ENCODE measurements around the gene ICA1. TPM values are rescaled to one million over a fixed set of nuclear protein-coding genes. Genes with fewer than 3 reads are reported as not detected.

Gene ICA1
- total RNA-seq, 1 experiment from 2014 or later, result 31.5 TPM

DNA sequence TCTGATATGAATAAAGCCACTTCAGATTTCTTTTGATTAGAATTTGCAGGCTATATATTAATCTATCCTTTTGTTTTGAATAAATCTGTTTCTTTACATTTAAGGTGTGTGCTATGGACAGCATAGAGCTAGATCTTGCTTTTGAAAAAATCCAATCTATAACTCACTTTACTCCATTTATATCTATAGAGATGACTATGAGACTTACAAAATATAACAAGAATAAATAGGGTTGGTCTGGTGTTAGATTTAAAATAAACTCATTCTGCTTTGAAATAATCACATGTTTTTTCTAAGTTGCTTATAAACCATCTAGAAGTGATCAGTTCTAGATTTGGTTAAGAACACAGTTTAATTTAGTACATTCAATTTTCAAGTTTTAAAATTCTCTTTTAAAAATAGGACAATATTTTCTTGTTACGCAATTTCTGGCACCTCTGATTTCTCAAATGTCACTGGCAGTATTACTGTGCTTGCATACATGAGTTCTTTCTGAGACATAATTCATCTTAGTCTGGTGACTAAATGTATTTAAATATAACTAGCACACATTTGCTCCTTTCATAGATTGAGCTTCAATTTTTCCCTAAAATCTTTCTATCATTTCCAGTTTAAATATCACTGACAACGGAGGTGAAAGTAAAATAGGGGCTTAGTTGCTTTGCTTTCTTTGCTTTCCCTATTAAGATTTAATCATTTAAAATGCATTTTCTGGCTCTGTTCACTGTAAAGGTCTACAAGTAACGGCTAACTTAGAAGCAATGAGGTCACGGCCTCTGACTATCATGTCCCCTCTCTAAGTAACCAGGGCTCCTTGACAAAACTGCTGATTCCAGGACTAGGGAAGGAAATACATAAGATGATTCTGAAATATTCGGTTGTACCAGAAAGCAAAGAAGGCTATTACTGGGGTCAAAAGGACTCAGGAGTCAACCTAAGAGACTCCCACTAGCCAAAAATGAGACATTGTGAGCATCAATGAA, 89.3 kb downstream of the ICA1 start:
- ChIA-PET POLR2A (interaction anchor here (0.5 kb wide), 1 partner anchor 200 kb away, joined by 3 read pairs; no protein-coding TSS in a partner anchor), CTCF (interaction anchor here (1.3 kb wide), 1 partner anchor 14 kb away, joined by 5 read pairs; no protein-coding TSS in a partner anchor)
- Mint-ChIP-seq H3K9me3 (ENCODE audit: unreplicated experiment) (no peaks in the 10 kb centered on the region), H3K27me3 (ENCODE audit: insufficient read depth, unreplicated experiment) (no peaks in the 10 kb centered on the region), H3K36me3 (ENCODE audit: insufficient read depth, unreplicated experiment) (peaks cover 4% of the 10 kb centered on the region), H3K27ac (ENCODE audit: low read depth, unreplicated experiment) (no peak overlapping the region), H3K4me3 (ENCODE audit: unreplicated experiment) (no peak overlapping the region), H3K4me1 (ENCODE audit: insufficient read depth, unreplicated experiment) (no peaks in the 10 kb centered on the region)
- TF ChIP-seq, protein P1, sequence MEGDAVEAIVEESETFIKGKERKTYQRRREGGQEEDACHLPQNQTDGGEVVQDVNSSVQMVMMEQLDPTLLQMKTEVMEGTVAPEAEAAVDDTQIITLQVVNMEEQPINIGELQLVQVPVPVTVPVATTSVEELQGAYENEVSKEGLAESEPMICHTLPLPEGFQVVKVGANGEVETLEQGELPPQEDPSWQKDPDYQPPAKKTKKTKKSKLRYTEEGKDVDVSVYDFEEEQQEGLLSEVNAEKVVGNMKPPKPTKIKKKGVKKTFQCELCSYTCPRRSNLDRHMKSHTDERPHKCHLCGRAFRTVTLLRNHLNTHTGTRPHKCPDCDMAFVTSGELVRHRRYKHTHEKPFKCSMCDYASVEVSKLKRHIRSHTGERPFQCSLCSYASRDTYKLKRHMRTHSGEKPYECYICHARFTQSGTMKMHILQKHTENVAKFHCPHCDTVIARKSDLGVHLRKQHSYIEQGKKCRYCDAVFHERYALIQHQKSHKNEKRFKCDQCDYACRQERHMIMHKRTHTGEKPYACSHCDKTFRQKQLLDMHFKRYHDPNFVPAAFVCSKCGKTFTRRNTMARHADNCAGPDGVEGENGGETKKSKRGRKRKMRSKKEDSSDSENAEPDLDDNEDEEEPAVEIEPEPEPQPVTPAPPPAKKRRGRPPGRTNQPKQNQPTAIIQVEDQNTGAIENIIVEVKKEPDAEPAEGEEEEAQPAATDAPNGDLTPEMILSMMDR (IDR thresholded peaks at IDR 0.05; ENCODE audit: unreplicated experiment), result no peak
- no peak for DNase-seq (ENCODE audit: unreplicated experiment)
- no TSS peak for BruUV-seq (replicated peaks)
- intact Hi-C loops (cut with micrococcal nuclease), result no loop called here

DNA sequence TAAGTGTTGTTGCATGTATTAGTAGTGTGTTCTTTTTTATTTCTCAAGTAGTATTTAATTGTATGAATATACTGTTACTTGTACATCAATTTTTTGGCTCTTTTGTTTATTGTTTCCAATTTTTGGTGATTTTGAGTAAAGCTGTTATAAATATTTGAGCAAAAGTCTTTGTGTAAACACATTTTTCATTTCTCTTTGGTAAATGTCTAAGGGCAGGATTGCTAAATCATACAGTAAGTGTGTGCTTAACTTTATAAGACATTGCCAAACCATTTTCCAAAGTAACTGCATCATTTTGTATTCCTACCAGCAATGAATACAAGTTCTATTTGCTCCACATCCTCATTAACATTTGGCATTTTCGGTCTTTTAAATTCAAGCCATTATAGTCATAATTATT, 92.8 kb downstream of the ICA1 start:
- Mint-ChIP-seq H3K4me1 (ENCODE audit: insufficient read depth, unreplicated experiment) (no peaks in the 10 kb centered on the region), H3K27me3 (ENCODE audit: insufficient read depth, unreplicated experiment) (no peaks in the 10 kb centered on the region), H3K9me3 (ENCODE audit: unreplicated experiment) (no peaks in the 10 kb centered on the region), H3K4me3 (ENCODE audit: unreplicated experiment) (no peak overlapping the region), H3K27ac (ENCODE audit: low read depth, unreplicated experiment) (no peak overlapping the region), H3K36me3 (ENCODE audit: insufficient read depth, unreplicated experiment) (no peaks in the 10 kb centered on the region)
- POLR2A ChIA-PET, result no interaction called here
- BruUV-seq (replicated peaks), result no TSS peak
- intact Hi-C loops (cut with micrococcal nuclease), result no loop called here
- TF ChIP-seq, protein P1 (IDR thresholded peaks at IDR 0.05; ENCODE audit: unreplicated experiment), result no peak
- DNase-seq (ENCODE audit: unreplicated experiment), result no peak
- CTCF ChIA-PET, result interaction anchor here (0.8 kb wide), 1 partner anchor 48 kb away, joined by 4 read pairs; no protein-coding TSS in a partner anchor

DNA sequence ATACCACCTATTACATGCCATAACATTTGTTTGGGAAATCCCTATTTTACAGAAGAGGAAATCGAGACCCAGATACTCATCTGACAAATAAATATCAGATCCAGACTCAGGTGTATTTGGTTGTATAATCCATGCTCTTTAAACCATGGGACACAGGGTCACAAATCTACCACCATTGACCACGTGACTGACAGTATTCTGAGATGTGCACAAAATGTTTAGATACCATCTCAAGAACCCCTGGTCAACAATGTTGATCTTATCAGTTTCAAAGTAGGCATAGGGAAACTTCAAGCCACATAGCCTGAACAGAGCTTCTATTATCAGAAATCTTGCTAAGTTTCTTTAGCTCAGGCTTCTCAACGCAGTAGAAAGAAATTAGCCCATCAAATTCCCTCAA, 93.6 kb downstream of the ICA1 start:
- TF ChIP-seq, protein P1 (IDR thresholded peaks at IDR 0.05; ENCODE audit: unreplicated experiment), result no peak
- ChIA-PET CTCF (interaction anchor here (0.8 kb wide), 1 partner anchor 49 kb away, joined by 4 read pairs; no protein-coding TSS in a partner anchor), POLR2A (interaction anchor here (0.6 kb wide), 1 partner anchor 586 kb away, joined by 3 read pairs; no protein-coding TSS in a partner anchor)
- H3K27ac Mint-ChIP-seq (ENCODE audit: low read depth, unreplicated experiment), result no peak overlapping the region
- intact Hi-C loops (cut with micrococcal nuclease), result no loop called here
- no peaks in the 10 kb centered on the region for H3K9me3 Mint-ChIP-seq (ENCODE audit: unreplicated experiment)
- no peaks in the 10 kb centered on the region for H3K27me3 Mint-ChIP-seq (ENCODE audit: insufficient read depth, unreplicated experiment)
- no peaks in the 10 kb centered on the region for H3K4me1 Mint-ChIP-seq (ENCODE audit: insufficient read depth, unreplicated experiment)
- no TSS peak for BruUV-seq (replicated peaks)
- DNase-seq (ENCODE audit: unreplicated experiment), result no peak
- no peaks in the 10 kb centered on the region for H3K36me3 Mint-ChIP-seq (ENCODE audit: insufficient read depth, unreplicated experiment)
- H3K4me3 Mint-ChIP-seq (ENCODE audit: unreplicated experiment), result no peak overlapping the region

DNA sequence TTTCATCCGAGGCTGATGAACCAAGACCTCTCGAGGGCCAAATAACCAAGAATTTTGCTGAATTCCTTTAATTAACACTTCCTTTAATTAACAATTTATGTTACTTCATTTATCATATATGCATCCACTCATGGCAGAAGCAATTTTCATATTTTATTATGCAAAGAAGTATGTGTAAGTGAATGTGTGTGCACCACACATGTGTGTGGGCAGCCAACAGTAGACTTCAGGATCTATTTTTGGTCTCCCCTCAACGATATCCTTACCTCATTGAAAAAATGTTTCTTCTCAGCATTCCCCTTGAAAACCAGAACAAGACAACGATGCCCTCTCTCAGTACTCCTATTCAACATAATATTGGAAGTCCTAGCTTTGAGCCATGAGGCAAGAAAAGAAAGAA, 96.8 kb downstream of the ICA1 start:
- POLR2A ChIA-PET, result interaction anchor here (0.6 kb wide), 1 partner anchor 556 kb away, joined by 3 read pairs; no protein-coding TSS in a partner anchor
- no peaks in the 10 kb centered on the region for H3K9me3 Mint-ChIP-seq (ENCODE audit: unreplicated experiment)
- H3K27ac Mint-ChIP-seq (ENCODE audit: low read depth, unreplicated experiment), result no peak overlapping the region
- BruUV-seq (replicated peaks), result no TSS peak
- no peaks in the 10 kb centered on the region for H3K4me1 Mint-ChIP-seq (ENCODE audit: insufficient read depth, unreplicated experiment)
- no peak overlapping the region for H3K4me3 Mint-ChIP-seq (ENCODE audit: unreplicated experiment)
- DNase-seq (ENCODE audit: unreplicated experiment), result no peak
- CTCF ChIA-PET, result interaction anchor here (0.7 kb wide), 1 partner anchor 74 kb away, joined by 3 read pairs; no protein-coding TSS in a partner anchor
- H3K27me3 Mint-ChIP-seq (ENCODE audit: insufficient read depth, unreplicated experiment), result no peaks in the 10 kb centered on the region
- no peaks in the 10 kb centered on the region for H3K36me3 Mint-ChIP-seq (ENCODE audit: insufficient read depth, unreplicated experiment)
- TF ChIP-seq, protein P1 (IDR thresholded peaks at IDR 0.05; ENCODE audit: unreplicated experiment), result no peak
- intact Hi-C loops (cut with micrococcal nuclease), result no loop called here

All from MCF 10A (cell line).